Choroid plexus epithelial cell (primary cell): ENCODE data around the gene DEPDC5.
A peak's percentile ranks its signal among the peaks of the same experiment; 100 is the strongest.

Source experiments
- DNase-seq: peaks from one replicate; pipeline ENCODE4 v3.0.0-alpha.2; 2010; ENCODE audit warnings: low read depth
- H3K4me3 ChIP-seq: 2 replicates; pipeline ENCODE4 v1.5.1; 2011; ENCODE audit warnings: low read depth, mild to moderate bottlenecking, control low read depth, low read length, moderate library complexity
- CTCF ChIP-seq: conservative IDR thresholded peaks from 2 replicates; pipeline ENCODE4 v1.5.1; 2011; ENCODE audit warnings: low read depth, mild to moderate bottlenecking, control low read depth, inconsistent platforms, low read length, moderate library complexity

The DEPDC5 gene

GRCh38 chr22:31944700-31945442 lies 191.1 kb downstream of the DEPDC5 start:
- H3K4me3 ChIP-seq = peak overlapping the region; percentile 82
- no peak for TF ChIP-seq CTCF
- DNase-seq = no peak

DNA sequence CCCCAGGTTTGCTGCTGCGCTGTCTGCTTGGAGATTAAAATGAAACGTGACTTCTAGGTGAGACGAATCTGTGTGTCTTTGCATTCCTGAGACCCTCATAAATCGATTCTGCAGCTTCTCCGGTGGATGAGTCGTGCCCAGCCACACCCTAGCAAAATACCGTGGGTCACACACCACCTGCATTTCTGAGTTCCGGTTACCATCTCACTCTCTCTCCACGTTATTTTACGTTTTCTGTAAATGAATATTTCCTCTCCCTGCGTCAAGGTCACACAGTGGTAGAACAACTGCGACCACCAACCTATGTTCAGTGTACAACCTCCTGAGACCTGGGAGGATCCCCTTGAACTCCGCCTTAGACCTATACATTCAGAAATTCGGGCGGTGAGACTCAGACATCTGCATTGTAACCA lies 191.6 kb downstream of the DEPDC5 start:
- TF ChIP-seq CTCF = no peak
- DNase-seq = no peak
- peak overlapping the region; percentile 82 for H3K4me3 ChIP-seq

DNA sequence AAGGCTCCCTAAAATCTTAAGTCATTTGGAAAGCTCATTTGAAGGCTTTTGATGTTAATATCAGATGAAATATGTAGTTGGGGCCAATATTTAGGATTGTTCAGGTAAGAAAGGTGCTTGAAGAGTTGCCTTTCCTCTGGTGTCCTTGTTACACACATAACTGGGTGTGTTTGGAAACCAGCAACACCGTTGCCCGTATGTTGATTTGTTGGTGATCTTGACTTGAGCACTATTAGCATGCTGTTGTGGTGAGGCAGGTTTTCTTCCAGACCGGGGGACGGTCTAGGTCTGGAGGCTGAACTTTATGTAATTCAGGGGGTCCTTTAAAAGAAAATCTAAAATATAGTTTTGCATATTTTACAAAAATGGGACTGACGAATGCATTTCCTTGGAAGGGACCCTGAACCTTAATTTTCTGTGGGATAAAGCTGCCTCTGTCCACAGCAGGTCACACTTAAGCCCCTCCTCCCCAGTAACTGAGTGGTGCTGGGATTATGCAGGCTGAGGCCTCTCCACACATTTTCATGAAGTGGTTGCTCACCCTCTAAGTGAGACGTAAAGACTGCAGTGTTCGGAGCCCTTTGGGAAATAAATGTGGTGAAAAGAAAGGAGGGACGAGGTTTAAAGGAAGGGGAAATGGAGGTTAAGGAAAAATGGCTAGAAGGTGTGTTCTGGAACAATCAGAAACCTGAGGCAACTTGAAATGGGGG lies 192.3 kb downstream of the DEPDC5 start:
- H3K4me3 ChIP-seq = peak overlapping the region; percentile 82
- peak; percentile 42 for DNase-seq
- no peak for TF ChIP-seq CTCF

DNA sequence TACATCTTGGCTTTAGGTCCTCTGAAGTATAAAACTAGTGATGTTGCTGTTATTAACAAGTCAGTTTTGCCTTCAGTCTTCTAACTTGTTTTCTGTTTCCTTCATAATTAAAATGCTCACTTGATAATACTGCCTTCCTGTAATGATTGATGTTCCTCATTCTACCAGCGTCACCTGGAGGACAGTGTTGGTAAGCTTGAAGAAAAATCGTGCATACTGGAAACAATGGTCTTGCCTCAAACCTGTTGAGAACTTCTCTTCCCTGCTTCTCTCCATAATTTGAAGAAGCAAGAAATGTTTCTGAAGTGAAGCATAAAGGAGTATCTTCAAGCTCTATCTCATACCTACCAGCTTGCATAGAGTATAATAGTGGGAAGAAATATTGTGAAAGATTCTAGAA lies 193.5 kb downstream of the DEPDC5 start:
- H3K4me3 ChIP-seq = peak overlapping the region; percentile 22
- peak; percentile 71 for TF ChIP-seq CTCF
- peak; percentile 62 for DNase-seq

- no peak for DNase-seq
- no peak overlapping the region for H3K4me3 ChIP-seq
- TF ChIP-seq CTCF = no peak
These were observed 194.2 kb downstream of the DEPDC5 start for GRCh38 chr22:31948002-31948401.

DNA sequence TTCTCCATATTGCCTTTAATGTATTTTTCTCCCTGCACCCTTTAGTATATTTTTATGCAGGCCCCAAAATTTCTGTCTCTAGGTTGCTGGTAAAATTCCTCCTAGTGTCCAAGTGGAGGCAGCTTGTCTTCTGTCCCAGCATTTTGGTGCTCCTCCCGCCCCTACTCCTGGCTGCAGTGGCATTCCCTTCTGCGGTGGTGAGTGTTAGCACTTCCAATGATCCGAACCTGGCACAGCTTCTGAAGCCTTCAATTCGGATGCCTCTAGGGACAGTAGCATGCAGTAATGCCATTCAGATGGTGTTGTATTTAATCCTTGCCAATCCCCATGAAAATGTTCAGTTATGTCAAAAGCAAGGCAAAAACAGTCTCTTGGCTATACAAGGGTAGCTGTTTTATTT lies 196.4 kb downstream of the DEPDC5 start:
- DNase-seq = no peak
- TF ChIP-seq CTCF = no peak
- no peak overlapping the region for H3K4me3 ChIP-seq
